Measurements from ENCODE around the gene ASPSCR1. TPM values are rescaled to one million over a fixed set of nuclear protein-coding genes. Genes with fewer than 3 reads are reported as not detected.

The ASPSCR1 gene
- total RNA-seq, 3 donors from 2014 or later = 15.4 to 31.8 (median 17.9) TPM

DNA sequence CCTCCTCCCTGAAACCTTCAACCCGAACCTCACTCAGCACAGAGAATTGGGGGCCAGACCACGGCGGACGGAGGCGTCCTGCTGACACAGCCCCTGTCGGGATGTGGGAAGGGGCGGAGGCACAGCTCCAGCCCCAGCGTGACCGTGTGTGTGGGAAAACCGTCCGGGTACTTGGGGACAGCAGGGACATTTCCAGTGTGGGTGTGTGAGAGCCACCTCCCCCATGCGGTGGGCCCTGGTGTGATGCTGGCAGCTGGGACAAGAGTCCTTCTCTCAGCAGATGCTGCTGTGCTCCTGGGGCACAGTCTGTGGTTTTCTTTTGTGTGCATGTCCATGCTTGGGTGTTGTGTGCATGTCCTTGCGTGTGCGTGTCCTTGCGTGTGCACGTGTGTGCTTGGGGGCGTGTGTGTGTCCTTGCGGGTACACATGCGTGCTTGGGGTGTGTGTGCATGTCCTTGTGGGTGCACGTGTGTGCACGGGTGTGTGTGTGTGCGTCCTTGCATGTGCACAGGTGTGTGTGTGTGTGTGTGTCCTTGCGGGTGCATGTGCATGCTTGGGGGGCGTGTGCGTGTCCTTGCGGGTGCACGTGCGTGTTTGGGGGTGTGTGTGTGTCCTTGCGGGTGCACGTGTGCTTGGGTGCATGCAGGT lies 28.4 kb downstream of the ASPSCR1 start:
- no peak overlapping the region for H3K27ac ChIP-seq
- no peaks in the 10 kb centered on the region for H3K9me3 ChIP-seq
- no peak for DNase-seq (ENCODE audit: low spot score in 2 of 2)
- no peak overlapping the region for H3K4me3 ChIP-seq
- H3K4me1 ChIP-seq = peaks cover 4 to 8% of the 10 kb centered on the region in 2 donors
- no peaks in the 10 kb centered on the region for H3K27me3 ChIP-seq
- H3K36me3 ChIP-seq = no peaks in the 10 kb centered on the region
- TF ChIP-seq POLR2A (IDR thresholded peaks at IDR 0.05) = no peak
- no peak for TF ChIP-seq POLR2AphosphoS5 (IDR thresholded peaks at IDR 0.05)
- TF ChIP-seq, protein P1, sequence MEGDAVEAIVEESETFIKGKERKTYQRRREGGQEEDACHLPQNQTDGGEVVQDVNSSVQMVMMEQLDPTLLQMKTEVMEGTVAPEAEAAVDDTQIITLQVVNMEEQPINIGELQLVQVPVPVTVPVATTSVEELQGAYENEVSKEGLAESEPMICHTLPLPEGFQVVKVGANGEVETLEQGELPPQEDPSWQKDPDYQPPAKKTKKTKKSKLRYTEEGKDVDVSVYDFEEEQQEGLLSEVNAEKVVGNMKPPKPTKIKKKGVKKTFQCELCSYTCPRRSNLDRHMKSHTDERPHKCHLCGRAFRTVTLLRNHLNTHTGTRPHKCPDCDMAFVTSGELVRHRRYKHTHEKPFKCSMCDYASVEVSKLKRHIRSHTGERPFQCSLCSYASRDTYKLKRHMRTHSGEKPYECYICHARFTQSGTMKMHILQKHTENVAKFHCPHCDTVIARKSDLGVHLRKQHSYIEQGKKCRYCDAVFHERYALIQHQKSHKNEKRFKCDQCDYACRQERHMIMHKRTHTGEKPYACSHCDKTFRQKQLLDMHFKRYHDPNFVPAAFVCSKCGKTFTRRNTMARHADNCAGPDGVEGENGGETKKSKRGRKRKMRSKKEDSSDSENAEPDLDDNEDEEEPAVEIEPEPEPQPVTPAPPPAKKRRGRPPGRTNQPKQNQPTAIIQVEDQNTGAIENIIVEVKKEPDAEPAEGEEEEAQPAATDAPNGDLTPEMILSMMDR (IDR thresholded peaks at IDR 0.05) = no peak
- intact Hi-C loops (cut with DNase I; ENCODE audit: low total_unique reads) = loop anchor here (5.0 kb wide), 1 partner anchor 114 kb away; the partner anchor contains the start of genes ALYREF and ANAPC11

DNA sequence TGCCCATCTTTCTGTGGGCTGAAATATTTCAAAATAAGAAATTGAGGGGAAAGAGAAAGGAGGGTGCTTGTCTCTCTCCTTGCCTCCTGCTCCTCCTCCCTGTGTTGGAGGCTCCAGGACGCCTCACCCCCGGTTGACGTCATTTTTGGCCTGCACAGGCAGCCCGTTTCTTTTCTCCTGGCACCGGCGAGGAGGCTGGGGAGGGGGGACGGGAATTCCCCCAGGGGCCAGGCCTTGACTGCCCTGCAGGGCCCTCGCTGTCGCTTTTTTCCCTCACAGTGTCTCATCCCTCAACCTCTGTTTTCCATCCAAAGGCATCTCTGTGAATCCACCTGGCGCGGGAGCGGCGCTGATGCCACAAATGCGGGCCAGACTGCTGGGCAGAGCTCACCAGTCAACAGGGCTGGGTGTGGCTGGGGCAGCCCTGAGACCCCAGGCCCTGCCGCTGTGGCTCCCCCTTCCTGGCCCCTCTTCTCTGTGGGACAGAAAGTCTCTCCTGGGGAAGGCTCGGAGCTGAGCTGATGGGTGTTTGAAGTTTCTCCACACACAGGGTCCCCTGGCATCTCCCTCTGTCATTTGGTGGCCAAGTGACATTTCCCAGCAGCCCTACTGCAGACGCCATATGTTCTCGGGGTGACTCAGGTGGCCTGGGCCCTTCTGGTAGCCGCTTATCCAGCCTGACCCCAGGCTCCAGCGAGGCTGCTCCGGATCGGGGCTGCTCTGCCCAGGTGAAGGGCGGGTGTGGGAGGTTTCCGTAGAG lies 29.2 kb downstream of the ASPSCR1 start:
- H3K9me3 ChIP-seq = no peaks in the 10 kb centered on the region
- no peak for DNase-seq (ENCODE audit: low spot score in 2 of 2)
- no peak overlapping the region for H3K27ac ChIP-seq
- H3K4me1 ChIP-seq = peaks cover 4 to 8% of the 10 kb centered on the region in 2 donors
- H3K36me3 ChIP-seq = no peaks in the 10 kb centered on the region
- H3K27me3 ChIP-seq = no peaks in the 10 kb centered on the region
- no peak overlapping the region for H3K4me3 ChIP-seq
- intact Hi-C loops (cut with DNase I; ENCODE audit: low total_unique reads) = loop anchor here (5.0 kb wide), 1 partner anchor 114 kb away; the partner anchor contains the start of genes ALYREF and ANAPC11
- TF ChIP-seq, protein P1 (IDR thresholded peaks at IDR 0.05) = no peak
- TF ChIP-seq POLR2AphosphoS5 (IDR thresholded peaks at IDR 0.05) (no peak), POLR2A (IDR thresholded peaks at IDR 0.05) (no peak)

DNA sequence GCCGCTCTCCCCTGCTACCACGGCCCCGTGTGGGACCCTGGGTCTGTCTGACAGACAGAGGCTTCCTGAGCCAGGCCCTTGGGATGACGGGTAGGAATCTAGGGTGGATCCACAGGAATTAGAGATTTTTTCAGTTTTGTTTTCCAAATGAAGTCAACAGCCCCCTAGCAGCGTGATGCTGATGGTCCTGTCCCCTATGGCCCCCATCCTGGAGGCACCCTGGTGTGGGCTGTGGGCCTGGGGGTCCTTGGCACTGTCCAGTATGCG lies 29.7 kb downstream of the ASPSCR1 start:
- Histone ChIP-seq H3K36me3 (no peaks in the 10 kb centered on the region), H3K4me1 (peaks cover 4 to 8% of the 10 kb centered on the region in 2 donors), H3K27ac (no peak overlapping the region), H3K9me3 (no peaks in the 10 kb centered on the region), H3K27me3 (no peaks in the 10 kb centered on the region), H3K4me3 (no peak overlapping the region)
- intact Hi-C loops (cut with DNase I; ENCODE audit: low total_unique reads) = loop anchor here (5.0 kb wide), 1 partner anchor 115 kb away; the partner anchor contains the start of genes ALYREF and ANAPC11
- TF ChIP-seq, protein P1 (IDR thresholded peaks at IDR 0.05) = no peak
- TF ChIP-seq POLR2AphosphoS5 (IDR thresholded peaks at IDR 0.05) (no peak), POLR2A (IDR thresholded peaks at IDR 0.05) (no peak)
- DNase-seq (ENCODE audit: low spot score in 2 of 2) = no peak

DNA sequence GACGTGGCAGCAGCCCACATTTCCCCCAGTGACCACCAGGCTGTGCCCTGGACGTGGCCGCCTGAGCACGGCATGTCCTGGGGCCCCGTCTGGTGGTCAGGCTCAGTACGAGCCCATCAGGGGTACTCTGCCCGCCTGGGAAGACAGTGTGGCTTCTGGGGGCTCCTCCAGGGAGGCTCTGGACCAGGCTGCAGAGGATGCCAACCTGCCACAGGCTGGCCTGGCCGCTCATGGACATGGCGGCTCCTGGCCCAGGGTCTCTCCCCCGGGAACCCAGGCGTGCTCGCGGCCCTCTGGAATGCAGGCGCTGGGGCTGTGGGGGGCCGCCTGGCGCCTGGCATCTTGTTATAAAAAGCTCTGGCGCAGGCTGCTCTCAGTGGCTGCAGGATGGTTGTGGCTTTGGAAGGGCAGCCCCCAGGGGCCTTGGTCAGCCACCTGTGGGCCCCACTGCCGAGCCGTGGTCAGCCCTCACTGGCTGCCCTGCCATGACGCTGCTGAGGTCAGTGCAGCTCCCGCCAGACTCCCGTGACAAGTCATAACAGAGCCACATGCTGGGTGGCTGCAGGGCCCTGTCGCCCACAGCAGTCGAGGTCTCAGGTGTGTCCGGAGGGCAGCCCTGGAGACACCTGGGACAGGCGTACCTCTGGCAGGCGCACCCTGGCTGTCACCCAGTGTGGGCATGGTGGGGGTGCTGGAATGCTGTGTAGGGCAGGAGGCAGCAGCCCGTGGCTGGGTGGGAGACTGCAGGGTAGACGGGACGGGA lies 30.2 kb downstream of the ASPSCR1 start:
- Histone ChIP-seq H3K36me3 (no peaks in the 10 kb centered on the region), H3K27me3 (no peaks in the 10 kb centered on the region), H3K4me3 (no peak overlapping the region), H3K9me3 (no peaks in the 10 kb centered on the region), H3K27ac (no peak overlapping the region), H3K4me1 (peaks cover 4 to 8% of the 10 kb centered on the region in 2 donors)
- intact Hi-C loops (cut with DNase I; ENCODE audit: low total_unique reads) = loop anchor here (5.0 kb wide), 1 partner anchor 115 kb away; the partner anchor contains the start of genes ALYREF and ANAPC11
- TF ChIP-seq POLR2A (IDR thresholded peaks at IDR 0.05) = no peak
- TF ChIP-seq, protein P1 (IDR thresholded peaks at IDR 0.05) = no peak
- TF ChIP-seq POLR2AphosphoS5 (IDR thresholded peaks at IDR 0.05) = no peak
- no peak for DNase-seq (ENCODE audit: low spot score in 2 of 2)
